Neural progenitor cell (in vitro differentiated cells): ENCODE data around the gene CPN1. TPM values are rescaled to one million over a fixed set of nuclear protein-coding genes. Genes with fewer than 3 reads are reported as not detected.
"Not testable (repeated sequence)": the region's sequence is repeated elsewhere in the genome, so short reads cannot be mapped to it uniquely, and the experiment has no call there.

Experiments
- DNase-seq: peaks from one replicate; pipeline ENCODE4 v3.0.0-alpha.2; 2016; ENCODE audit warnings: low spot score
- H2AFZ ChIP-seq: fragments of 200-600 bp; sonication (generic); replicated peaks from 2 replicates; pipeline ENCODE4 v1.6.1; 2016; ENCODE audit warnings: antibody characterized with exemption
- H3F3A ChIP-seq: fragments of 200-600 bp; sonication (generic); 2 replicates; pipeline ENCODE4 v1.6.1; 2016; ENCODE audit warnings: antibody characterized with exemption, low read depth
- H3K27ac ChIP-seq: fragments of 200-600 bp; sonication (generic); 2 replicates; pipeline ENCODE4 v1.5.1; 2016; ENCODE audit warnings: mild to moderate bottlenecking
- H3K27me3 ChIP-seq: fragments of 200-600 bp; sonication (generic); 2 replicates; pipeline ENCODE4 v1.6.1; 2016; ENCODE audit warnings: mild to moderate bottlenecking, moderate library complexity
- H3K36me3 ChIP-seq: fragments of 200-600 bp; sonication (generic); 2 replicates; pipeline ENCODE4 v1.5.1; 2016
- H3K4me1 ChIP-seq: fragments of 200-600 bp; sonication (generic); 2 replicates; pipeline ENCODE4 v1.6.1; 2016; ENCODE audit warnings: mixed run types
- H3K4me2 ChIP-seq: fragments of 200-600 bp; sonication (generic); 2 replicates; pipeline ENCODE4 v1.6.1; 2016
- H3K4me3 ChIP-seq: fragments of 200-600 bp; sonication (generic); 2 replicates; pipeline ENCODE4 v1.5.1; 2016
- H3K79me2 ChIP-seq: fragments of 200-600 bp; sonication (generic); 2 replicates; pipeline ENCODE4 v1.6.1; 2016; ENCODE audit warnings: low read depth
- H3K9ac ChIP-seq: fragments of 200-600 bp; sonication (generic); 2 replicates; pipeline ENCODE4 v1.6.1; 2016
- H3K9me3 ChIP-seq: fragments of 200-600 bp; sonication (generic); 2 replicates; pipeline ENCODE4 v1.5.1; 2016; ENCODE audit warnings: low read depth
- H4K20me1 ChIP-seq: fragments of 200-600 bp; sonication (generic); 2 replicates; pipeline ENCODE4 v1.6.1; 2016; ENCODE audit warnings: low read depth
- H3K27ac Mint-ChIP-seq: 3 replicates; pipeline ENCODE4 v1.8.0; 2021; ENCODE audit warnings: mixed read lengths
- H3K27me3 Mint-ChIP-seq: 2 replicates; pipeline ENCODE4 v1.8.0; 2022; ENCODE audit warnings: low read depth, mild to moderate bottlenecking, inconsistent platforms, moderate library complexity, mixed read lengths; ENCODE audit not compliant: insufficient read depth
- H3K36me3 Mint-ChIP-seq: 3 replicates; pipeline ENCODE4 v1.8.0; 2021; ENCODE audit warnings: mixed read lengths
- H3K4me1 Mint-ChIP-seq: 3 replicates; pipeline ENCODE4 v1.8.0; 2021; ENCODE audit warnings: mixed read lengths
- H3K4me3 Mint-ChIP-seq: 3 replicates; pipeline ENCODE4 v1.8.0; 2021; ENCODE audit warnings: mild to moderate bottlenecking, moderate library complexity, mixed read lengths
- H3K9me3 Mint-ChIP-seq: 3 replicates; pipeline ENCODE4 v1.8.0; 2020; ENCODE audit warnings: mixed read lengths
- EZH2 ChIP-seq: fragments of 200-600 bp; sonication (generic); IDR thresholded peaks from 2 replicates; pipeline ENCODE4 v1.6.1; 2017; ENCODE audit warnings: antibody characterized with exemption, mild to moderate bottlenecking, moderate library complexity
- EZH2phosphoT487 ChIP-seq: fragments of 200-600 bp; sonication (generic); IDR thresholded peaks from 2 replicates; pipeline ENCODE4 v1.6.1; 2017; ENCODE audit warnings: antibody characterized with exemption
- total RNA-seq: library from RNA; depleted of rRNA; stranded (reverse); fragments of >200 nt; gene quantifications from 2 replicates; pipeline ENCODE4 v1.2.3, GENCODE V29; 2015; ENCODE audit warnings: low replicate concordance
- TF ChIP-seq, protein P1 (sequence below): fragments of 200-600 bp; sonication (generic); IDR thresholded peaks from 2 replicates; pipeline ENCODE4 v1.5.1; 2017; ENCODE audit warnings: antibody characterized with exemption, mild to moderate bottlenecking

Gene CPN1
- total RNA-seq, 1 donor from 2014 or later = not detected

DNA sequence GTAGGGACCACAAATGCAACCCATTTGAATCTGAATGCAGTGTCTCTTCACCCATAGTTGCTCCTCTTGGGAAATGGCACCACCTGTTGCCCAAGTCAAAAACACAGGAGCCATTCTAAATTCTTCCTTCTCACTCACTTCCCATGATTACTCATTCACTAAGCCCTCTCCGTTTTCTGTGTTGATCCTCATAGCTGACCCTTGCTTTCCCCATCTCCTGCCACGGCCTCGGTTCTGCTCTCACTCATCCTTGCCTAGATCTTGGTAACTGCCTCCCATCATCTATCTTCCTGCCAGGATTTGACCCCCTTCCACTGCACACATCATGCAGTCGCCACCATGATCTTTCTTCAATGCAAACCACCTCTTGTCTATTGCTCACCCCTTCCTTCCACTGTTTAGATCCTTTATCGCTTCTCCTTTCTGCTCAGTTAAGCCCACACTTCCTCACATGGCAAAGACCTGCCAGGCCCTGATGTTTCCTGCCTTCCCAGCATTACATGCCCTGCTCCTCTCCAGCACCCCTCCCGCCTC, 19.0 kb upstream of the CPN1 start:
- H3K9me3 ChIP-seq = no peaks in the 10 kb centered on the region
- H3K27ac Mint-ChIP-seq = no peak overlapping the region

DNA sequence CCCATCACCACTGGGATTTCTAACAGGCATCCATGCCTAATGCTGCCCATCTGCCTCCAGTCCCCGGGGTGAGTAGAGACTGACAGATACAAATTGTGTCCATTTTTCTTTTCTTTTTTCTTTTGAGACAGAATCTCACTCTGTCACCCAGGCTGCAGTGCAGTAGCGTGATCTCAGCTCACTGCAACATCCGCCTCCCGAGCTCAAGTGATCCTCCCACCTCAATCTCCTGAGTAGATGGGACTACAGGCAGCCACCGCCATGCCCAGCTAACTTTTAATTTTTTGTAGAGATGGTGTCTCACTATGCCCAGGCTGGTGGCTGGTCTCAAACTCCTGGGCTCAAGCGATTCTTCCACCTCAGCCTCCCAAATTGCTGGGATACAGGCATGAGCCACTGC, 7.6 kb upstream of the CPN1 start:
- Histone ChIP-seq H3K27ac (no peak overlapping the region), H4K20me1 (no peaks in the 10 kb centered on the region), H3K9me3 (no peaks in the 10 kb centered on the region), H3K27me3 (no peaks in the 10 kb centered on the region), H3K79me2 (no peaks in the 10 kb centered on the region), H3K4me3 (no peak overlapping the region), H3K9ac (no peak overlapping the region), H3K36me3 (no peaks in the 10 kb centered on the region), H2AFZ (no peak overlapping the region), H3F3A (no peaks in the 10 kb centered on the region), H3K4me1 (no peaks in the 10 kb centered on the region), H3K4me2 (no peak overlapping the region)
- no peak for DNase-seq
- TF ChIP-seq, protein P1, sequence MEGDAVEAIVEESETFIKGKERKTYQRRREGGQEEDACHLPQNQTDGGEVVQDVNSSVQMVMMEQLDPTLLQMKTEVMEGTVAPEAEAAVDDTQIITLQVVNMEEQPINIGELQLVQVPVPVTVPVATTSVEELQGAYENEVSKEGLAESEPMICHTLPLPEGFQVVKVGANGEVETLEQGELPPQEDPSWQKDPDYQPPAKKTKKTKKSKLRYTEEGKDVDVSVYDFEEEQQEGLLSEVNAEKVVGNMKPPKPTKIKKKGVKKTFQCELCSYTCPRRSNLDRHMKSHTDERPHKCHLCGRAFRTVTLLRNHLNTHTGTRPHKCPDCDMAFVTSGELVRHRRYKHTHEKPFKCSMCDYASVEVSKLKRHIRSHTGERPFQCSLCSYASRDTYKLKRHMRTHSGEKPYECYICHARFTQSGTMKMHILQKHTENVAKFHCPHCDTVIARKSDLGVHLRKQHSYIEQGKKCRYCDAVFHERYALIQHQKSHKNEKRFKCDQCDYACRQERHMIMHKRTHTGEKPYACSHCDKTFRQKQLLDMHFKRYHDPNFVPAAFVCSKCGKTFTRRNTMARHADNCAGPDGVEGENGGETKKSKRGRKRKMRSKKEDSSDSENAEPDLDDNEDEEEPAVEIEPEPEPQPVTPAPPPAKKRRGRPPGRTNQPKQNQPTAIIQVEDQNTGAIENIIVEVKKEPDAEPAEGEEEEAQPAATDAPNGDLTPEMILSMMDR = no peak
- TF ChIP-seq EZH2phosphoT487 (no peak), EZH2 (no peak)
- Mint-ChIP-seq H3K4me3 (no peak overlapping the region), H3K9me3 (peaks cover 10% of the 10 kb centered on the region), H3K27ac (no peak overlapping the region), H3K27me3 (no peaks in the 10 kb centered on the region), H3K4me1 (no peaks in the 10 kb centered on the region), H3K36me3 (no peaks in the 10 kb centered on the region)

More for the DNA sequence above, 19.0 kb upstream of the CPN1 start:
- Histone ChIP-seq H3K36me3 (no peaks in the 10 kb centered on the region), H3K27ac (no peak overlapping the region), H3K27me3 (no peaks in the 10 kb centered on the region), H3K4me1 (no peaks in the 10 kb centered on the region), H3F3A (no peaks in the 10 kb centered on the region), H3K4me2 (no peak overlapping the region), H3K4me3 (no peak overlapping the region), H3K9ac (no peak overlapping the region), H2AFZ (peak overlapping the region; percentile 86), H3K79me2 (no peaks in the 10 kb centered on the region), H4K20me1 (no peaks in the 10 kb centered on the region)
- H3K27me3 Mint-ChIP-seq = peaks cover 2% of the 10 kb centered on the region
- TF ChIP-seq, protein P1 = peak; percentile 53
- TF ChIP-seq EZH2 (no peak), EZH2phosphoT487 (no peak)
- DNase-seq = peak; percentile 24
- H3K4me3 Mint-ChIP-seq = no peak overlapping the region
- no peaks in the 10 kb centered on the region for H3K36me3 Mint-ChIP-seq
- peaks cover 13% of the 10 kb centered on the region for H3K9me3 Mint-ChIP-seq
- H3K4me1 Mint-ChIP-seq = no peaks in the 10 kb centered on the region

DNA sequence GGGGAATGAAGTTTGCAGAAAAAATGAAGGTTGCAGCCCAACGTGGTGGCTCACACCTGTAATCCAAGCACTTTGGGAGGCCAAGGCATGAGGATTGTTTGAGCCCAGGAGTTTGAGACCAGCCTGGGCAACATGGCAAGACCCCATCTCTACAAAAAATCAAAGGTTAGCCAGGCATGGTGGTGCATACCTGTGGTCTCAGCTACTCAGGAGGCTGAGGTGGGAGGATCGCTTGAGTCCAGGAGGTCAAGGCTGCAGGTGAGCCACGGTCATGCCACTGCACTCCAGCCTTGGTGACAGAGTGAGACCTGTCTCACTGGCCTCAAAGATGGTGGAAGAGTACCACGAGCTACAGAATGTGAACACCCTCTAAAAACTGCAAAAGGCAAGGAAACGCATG, 5.0 kb upstream of the CPN1 start:
- not testable (repeated sequence) for H4K20me1 ChIP-seq, DNase-seq, H3K27me3 ChIP-seq, H3K27ac Mint-ChIP-seq, H3K27ac ChIP-seq, H3K9me3 Mint-ChIP-seq, H3K9ac ChIP-seq, H3K4me3 ChIP-seq, H3K4me3 Mint-ChIP-seq, H3K27me3 Mint-ChIP-seq, H3K4me1 ChIP-seq, H3K4me2 ChIP-seq, H2AFZ ChIP-seq, H3K79me2 ChIP-seq, H3K36me3 ChIP-seq, H3K4me1 Mint-ChIP-seq, H3K9me3 ChIP-seq, H3F3A ChIP-seq, H3K36me3 Mint-ChIP-seq

- H4K20me1 ChIP-seq = no peaks in the 10 kb centered on the region
- H3K4me3 ChIP-seq = no peak overlapping the region
- Mint-ChIP-seq H3K27me3 (peaks cover 3% of the 10 kb centered on the region), H3K4me3 (no peak overlapping the region), H3K4me1 (no peaks in the 10 kb centered on the region), H3K27ac (no peak overlapping the region), H3K9me3 (peaks cover 3% of the 10 kb centered on the region), H3K36me3 (no peaks in the 10 kb centered on the region)
- no peaks in the 10 kb centered on the region for H3K27me3 ChIP-seq
- no peak for DNase-seq
- no peaks in the 10 kb centered on the region for H3K79me2 ChIP-seq
- no peaks in the 10 kb centered on the region for H3K9me3 ChIP-seq
- H2AFZ ChIP-seq = no peak overlapping the region
- no peaks in the 10 kb centered on the region for H3K4me1 ChIP-seq
- H3K4me2 ChIP-seq = no peak overlapping the region
- H3F3A ChIP-seq = no peaks in the 10 kb centered on the region
- TF ChIP-seq EZH2 (no peak), EZH2phosphoT487 (no peak)
- TF ChIP-seq, protein P1 = no peak
- H3K27ac ChIP-seq = no peak overlapping the region
- no peak overlapping the region for H3K9ac ChIP-seq
- no peaks in the 10 kb centered on the region for H3K36me3 ChIP-seq
These were observed 3.9 kb upstream of the CPN1 start for GRCh38 chr10:100085596-100085995.
